Thyroid gland (tissue), 4 donors: ENCODE data around the gene DDI1.

Source experiments
- POLR2A ChIP-seq, 2 donors: fragments of 450-650 bp; IDR thresholded peaks; one replicate each; pipeline ENCODE4 v1.6.1; 2017; ENCODE audit warnings: antibody characterized with exemption in 2 of 2, mild to moderate bottlenecking in 2 of 2, moderate library complexity in 1 of 2
- TF ChIP-seq, protein P1 (sequence below), 6 experiments: fragments of 200-600 bp in 3 of 6; fragments of 450-650 bp in 3 of 6; sonication (generic) in 3 of 6; IDR thresholded peaks; one replicate each; pipeline ENCODE4 v1.5.1; 2016 to 2019; ENCODE audit warnings: antibody characterized with exemption in 6 of 6, mild to moderate bottlenecking in 2 of 6, inconsistent platforms in 1 of 6, moderate library complexity in 1 of 6

DNA sequence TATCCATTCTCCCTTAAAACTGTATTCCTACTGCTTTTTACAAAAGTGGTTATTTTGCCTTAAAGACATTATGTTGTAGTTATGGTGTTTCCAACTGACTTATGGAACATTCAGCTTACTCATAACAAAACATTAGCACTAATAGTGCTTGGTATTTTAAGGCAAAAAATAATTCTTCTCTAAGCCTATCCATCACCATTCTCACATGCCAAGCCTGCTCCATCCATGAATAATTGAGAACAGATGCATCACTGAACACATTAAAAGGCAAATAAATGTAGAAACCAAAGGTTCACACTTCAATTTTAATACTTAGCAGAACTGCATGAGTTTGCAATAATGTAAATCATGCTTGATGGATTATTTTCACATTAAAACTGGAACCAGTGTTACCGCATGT, 42.3 kb upstream of the DDI1 start:
- TF ChIP-seq, protein P1, sequence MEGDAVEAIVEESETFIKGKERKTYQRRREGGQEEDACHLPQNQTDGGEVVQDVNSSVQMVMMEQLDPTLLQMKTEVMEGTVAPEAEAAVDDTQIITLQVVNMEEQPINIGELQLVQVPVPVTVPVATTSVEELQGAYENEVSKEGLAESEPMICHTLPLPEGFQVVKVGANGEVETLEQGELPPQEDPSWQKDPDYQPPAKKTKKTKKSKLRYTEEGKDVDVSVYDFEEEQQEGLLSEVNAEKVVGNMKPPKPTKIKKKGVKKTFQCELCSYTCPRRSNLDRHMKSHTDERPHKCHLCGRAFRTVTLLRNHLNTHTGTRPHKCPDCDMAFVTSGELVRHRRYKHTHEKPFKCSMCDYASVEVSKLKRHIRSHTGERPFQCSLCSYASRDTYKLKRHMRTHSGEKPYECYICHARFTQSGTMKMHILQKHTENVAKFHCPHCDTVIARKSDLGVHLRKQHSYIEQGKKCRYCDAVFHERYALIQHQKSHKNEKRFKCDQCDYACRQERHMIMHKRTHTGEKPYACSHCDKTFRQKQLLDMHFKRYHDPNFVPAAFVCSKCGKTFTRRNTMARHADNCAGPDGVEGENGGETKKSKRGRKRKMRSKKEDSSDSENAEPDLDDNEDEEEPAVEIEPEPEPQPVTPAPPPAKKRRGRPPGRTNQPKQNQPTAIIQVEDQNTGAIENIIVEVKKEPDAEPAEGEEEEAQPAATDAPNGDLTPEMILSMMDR (IDR thresholded peaks at IDR 0.05) = no peak
- no peak for TF ChIP-seq POLR2A (IDR thresholded peaks at IDR 0.05)
